HG03135 (cell line): ENCODE data around the gene CCR1.
"Not testable (repeated sequence)": the region's sequence is repeated elsewhere in the genome, so short reads cannot be mapped to it uniquely, and the experiment has no call there.

Source experiments
- ATAC-seq: cut with Tn5 transposase; IDR thresholded peaks from one replicate; pipeline ENCODE4 v1.9.1; 2021; ENCODE audit warnings: mild to moderate bottlenecking, moderate library complexity; ENCODE audit not compliant: unreplicated experiment

CCR1 gene

GRCh38 chr3:46213201-46213600 is 5.1 kb upstream of the CCR1 start:
- no peak for ATAC-seq

- no peak for ATAC-seq
Observed at GRCh38 chr3:46212101-46212500, 4.0 kb upstream of the CCR1 start.

- ATAC-seq = no peak
Observed at GRCh38 chr3:46209746-46210470, 1.8 kb upstream of the CCR1 start.

- ATAC-seq = no peak
Observed at GRCh38 chr3:46209053-46209452, 940 bp upstream of the CCR1 start.

DNA sequence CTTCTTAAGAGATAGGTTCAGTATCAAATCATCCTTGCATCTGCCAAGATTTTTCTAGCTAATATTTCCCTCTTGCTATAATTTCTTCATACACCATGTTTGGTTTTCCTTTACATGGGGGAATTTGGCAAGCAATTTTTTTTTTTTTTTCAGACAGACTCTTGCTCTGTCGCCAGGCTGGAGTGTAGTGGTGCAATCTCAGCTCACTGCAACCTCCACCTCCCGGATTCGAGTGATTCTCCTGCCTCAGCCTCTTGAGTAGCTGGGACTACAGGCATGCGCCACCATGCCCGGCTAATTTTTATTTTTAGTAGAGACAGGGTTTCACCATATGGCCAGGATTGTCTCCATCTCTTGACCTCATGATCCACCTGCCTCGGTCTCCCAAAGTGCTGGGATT is 599 bp downstream of the CCR1 start:
- not testable (repeated sequence) for ATAC-seq

DNA sequence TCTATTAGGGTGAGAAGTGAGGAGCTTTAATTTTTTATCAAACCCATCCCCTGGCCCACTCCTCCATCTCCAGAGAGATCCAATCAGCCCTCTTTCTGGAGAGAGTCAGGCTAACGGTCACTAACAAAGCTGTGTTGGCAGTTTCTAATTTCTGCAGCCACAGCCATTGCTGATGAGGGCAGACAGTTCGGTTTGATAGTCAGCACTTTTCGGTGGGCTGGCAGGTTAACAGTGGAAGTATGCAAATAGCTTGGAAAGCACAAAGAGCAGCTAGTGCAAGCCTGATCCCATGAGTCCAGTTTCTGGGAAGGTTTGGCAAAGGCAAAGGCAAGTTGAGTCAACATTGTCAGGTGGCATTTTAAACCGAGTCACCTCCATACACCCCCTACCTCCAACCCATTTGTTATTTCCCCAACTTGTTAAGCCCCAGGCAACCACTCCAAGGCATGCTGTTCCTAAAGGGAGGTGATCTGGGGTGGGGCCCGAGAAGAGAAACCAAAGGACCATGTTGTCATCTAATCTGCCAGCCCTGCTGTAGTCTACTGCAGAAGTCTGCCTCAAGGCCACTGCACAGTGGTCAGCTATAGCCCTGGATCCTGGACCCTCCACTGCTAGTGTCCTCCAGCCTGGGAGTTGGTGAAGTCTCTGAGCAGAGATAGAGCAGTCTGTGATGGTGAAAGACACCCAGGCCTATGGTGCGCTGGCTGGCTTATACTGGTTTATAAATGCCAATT is 1.7 kb downstream of the CCR1 start:
- ATAC-seq = no peak

- ATAC-seq = no peak
Observed at GRCh38 chr3:46205286-46205960, 2.7 kb downstream of the CCR1 start.

- no peak for ATAC-seq
Observed at GRCh38 chr3:46203681-46204080, 4.4 kb downstream of the CCR1 start.

DNA sequence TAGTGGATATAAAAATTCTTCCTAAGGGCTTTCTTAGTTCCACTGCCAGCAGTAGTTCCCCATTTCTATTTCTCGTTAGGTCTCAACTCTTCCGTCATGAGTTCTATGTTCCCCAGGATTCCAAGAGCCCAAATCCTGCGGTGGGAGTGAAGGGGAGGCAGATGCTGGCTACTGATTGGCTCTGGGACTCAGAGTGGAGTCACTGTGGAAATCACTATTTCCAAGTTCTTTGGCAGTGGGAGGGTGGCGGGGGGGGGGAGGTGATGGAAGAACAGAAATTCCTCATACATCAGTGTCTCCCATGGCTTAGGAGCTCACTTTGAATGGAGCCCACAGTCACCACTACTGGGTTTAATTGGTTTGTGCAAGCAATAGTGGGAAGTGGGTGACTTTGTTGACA is 5.6 kb downstream of the CCR1 start:
- ATAC-seq = no peak

DNA sequence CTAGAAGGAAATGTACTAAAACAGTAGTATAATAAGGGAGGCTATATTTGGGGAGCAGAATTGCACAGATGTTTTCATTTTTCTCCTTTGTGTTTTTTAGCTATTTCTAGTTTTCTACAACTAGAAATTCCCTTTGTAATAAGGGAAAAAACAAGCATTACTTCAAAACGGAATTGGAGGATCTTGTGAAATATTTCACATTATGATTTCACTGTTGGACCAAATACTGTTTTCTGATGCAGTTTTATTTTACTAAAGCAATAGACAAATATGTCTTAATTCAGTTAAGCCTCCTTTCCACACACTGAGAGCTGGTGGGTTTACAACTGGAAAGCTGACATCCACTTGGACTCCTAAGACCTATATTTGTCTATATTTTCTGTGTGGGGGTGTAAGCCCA is 7.3 kb downstream of the CCR1 start:
- ATAC-seq = no peak

- no peak for ATAC-seq
Observed at GRCh38 chr3:46200211-46200610, 7.9 kb downstream of the CCR1 start.

- no peak for ATAC-seq
Observed at GRCh38 chr3:46196261-46196957, 11.7 kb downstream of the CCR1 start.

DNA sequence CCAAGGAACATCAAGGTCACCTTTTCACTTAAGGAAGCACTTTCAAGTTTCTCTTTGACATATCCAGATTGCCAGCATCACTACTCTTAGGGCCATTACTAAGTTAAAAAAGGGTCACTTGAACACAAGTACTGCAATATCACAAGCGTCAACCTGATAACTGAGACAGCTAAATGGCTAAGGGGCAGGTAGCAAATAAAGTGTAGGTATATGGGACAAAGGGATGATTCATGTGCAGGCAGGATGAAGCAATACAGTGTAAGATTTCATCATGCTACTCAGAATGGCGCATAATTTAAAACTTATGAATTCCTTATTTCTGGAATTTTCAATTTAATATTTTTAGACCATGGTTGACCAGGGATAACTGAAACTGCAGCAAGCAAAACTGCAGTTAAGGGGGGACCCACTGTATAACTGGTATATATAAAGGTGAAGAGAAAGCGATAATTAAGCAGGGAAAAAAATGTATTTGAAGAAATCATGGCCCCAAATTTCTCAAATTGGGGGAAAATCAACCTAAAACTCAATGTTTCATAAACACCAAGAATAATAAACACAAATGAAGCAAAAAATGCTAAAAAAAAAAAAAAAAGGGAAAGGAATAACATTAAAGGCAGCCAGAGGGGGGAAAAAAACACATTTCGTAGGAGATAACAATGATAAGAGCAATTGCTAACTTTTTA is 13.1 kb downstream of the CCR1 start:
- ATAC-seq = no peak

- ATAC-seq = no peak
Observed at GRCh38 chr3:46193436-46193835, 14.7 kb downstream of the CCR1 start.

- no peak for ATAC-seq
Observed at GRCh38 chr3:46192939-46193338, 15.2 kb downstream of the CCR1 start.

- ATAC-seq = no peak
Observed at GRCh38 chr3:46191730-46192129, 16.4 kb downstream of the CCR1 start.

DNA sequence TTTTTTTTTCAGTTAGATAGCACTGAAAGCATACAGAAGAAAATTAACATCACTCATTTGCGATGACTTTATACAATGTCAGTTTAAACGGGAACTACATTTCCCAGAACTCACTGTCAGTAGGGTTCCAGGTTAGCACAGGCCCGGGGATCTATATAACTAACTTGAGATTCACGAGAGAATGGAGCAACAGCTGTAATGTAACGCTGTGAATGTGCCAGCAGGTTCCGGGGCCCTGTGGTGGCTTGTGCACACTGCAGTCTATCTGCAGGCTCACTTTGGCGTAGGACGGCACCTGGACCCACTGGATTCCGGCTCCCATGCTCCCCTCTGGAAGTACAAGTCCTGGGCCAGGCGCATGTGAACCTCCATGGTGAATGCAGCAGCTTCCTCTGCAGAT is 19.4 kb downstream of the CCR1 start:
- ATAC-seq = no peak

GRCh38 chr3:46187876-46188275 is 20.2 kb downstream of the CCR1 start:
- no peak for ATAC-seq

GRCh38 chr3:46187341-46187700 is 20.8 kb downstream of the CCR1 start:
- peak; percentile 14 for ATAC-seq

DNA sequence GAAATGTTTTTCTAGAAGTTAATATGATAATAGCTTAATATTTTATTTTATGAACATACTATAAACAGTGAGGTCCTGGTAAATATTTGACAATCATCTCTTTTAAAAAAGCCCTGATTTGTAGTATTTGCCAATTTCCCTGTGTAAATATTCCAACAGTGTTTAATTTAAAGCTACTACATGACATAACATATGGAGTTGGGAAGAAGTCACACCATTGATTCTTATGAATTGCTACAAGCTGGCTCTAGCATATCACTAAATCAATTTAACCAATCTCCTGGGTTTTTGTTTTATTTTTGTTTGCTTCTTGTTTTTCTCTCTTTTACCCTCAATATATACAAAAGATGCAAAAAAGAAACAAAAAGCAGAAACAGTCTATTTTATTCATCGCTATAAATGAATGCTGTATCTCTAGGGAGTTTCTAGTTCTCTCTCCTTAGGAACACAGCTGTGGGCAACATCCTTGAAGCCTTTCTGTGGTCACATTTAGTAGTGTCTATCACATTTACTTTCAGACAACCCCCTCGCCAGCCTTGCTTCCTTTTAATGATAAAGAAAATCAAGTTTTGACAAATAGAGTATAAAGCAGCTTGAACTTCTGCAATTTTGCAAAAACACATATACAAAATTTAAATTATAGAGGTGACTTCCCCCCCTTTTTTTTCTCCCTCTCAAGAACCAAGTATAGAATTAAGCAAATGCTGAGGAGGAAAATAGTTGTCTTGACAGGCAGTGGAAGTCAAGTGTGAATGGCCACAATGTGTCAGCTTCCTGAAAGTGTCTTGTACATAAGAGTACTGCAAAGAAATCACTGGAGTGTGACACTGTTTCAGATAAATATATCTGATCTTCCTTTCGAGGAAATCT is 21.4 kb downstream of the CCR1 start:
- peak; percentile 80 for ATAC-seq
